GM10847 (cell line): ENCODE results near the gene ATP9A.

Source experiments
- POLR2A ChIP-seq: IDR thresholded peaks from 2 replicates; pipeline ENCODE4 v1.6.1; 2011; ENCODE audit not compliant: insufficient read length; ENCODE audit errors: extremely low read depth

ATP9A gene

GRCh38 chr20:51800060-51800871 is 32.1 kb upstream of the ATP9A start:
- no peak for TF ChIP-seq POLR2A

- TF ChIP-seq POLR2A: no peak
These were observed 31.2 kb upstream of the ATP9A start for GRCh38 chr20:51799401-51799860.

GRCh38 chr20:51797357-51798025 is 29.3 kb upstream of the ATP9A start:
- TF ChIP-seq POLR2A: no peak

- no peak for TF ChIP-seq POLR2A
These were observed 28.1 kb upstream of the ATP9A start for GRCh38 chr20:51796340-51796739.

- no peak for TF ChIP-seq POLR2A
These were observed 24.8 kb upstream of the ATP9A start for GRCh38 chr20:51792960-51793359.

GRCh38 chr20:51791626-51792025 is 23.4 kb upstream of the ATP9A start:
- TF ChIP-seq POLR2A: no peak

- TF ChIP-seq POLR2A: no peak
These were observed 22.1 kb upstream of the ATP9A start for GRCh38 chr20:51790256-51790655.

GRCh38 chr20:51789434-51789833 is 21.2 kb upstream of the ATP9A start:
- no peak for TF ChIP-seq POLR2A

GRCh38 chr20:51788822-51789221 is 20.6 kb upstream of the ATP9A start:
- TF ChIP-seq POLR2A: no peak

GRCh38 chr20:51784299-51784698 is 16.1 kb upstream of the ATP9A start:
- no peak for TF ChIP-seq POLR2A

GRCh38 chr20:51775241-51775640 is 7.1 kb upstream of the ATP9A start:
- TF ChIP-seq POLR2A: no peak

- TF ChIP-seq POLR2A: no peak
These were observed 4.0 kb upstream of the ATP9A start for GRCh38 chr20:51772236-51772635.

- no peak for TF ChIP-seq POLR2A
These were observed 1.9 kb upstream of the ATP9A start for GRCh38 chr20:51769976-51770615.

GRCh38 chr20:51768759-51769517 is 748 bp upstream of the ATP9A start:
- TF ChIP-seq POLR2A: no peak
